Stimulated activated CD8-positive, alpha-beta memory T cell treated with anti-CD3 and anti-CD28 coated beads, Interleukin-15, amount 100 ng/mL, for 48 hours (primary cell): ENCODE data around the gene HS6ST2.

Source experiments
- DNase-seq, 2 donors: peaks; one replicate each; pipeline ENCODE4 v3.0.0-alpha.2; 2020; ENCODE audit warnings: low read depth in 2 of 2

Gene HS6ST2

DNA sequence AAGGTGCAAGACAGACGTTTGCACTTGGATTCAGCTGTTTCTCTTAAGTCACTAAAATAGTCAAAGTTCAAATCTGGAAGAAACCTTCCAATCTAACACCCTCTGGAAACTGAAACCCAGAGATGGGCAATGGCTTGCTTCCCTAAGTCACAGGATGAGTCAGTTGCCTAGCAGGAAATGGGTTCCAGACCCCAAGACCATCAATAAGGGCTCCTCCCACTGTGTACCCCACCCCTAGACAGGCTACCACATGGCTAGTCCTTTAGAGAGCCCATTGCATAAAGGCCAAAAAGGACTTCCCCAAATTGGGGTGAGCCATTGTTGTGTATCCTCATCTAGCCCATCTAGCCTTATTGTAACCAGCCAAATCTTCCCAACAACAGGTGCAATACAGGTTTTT, 216.2 kb downstream of the HS6ST2 start:
- DNase-seq = no peak

GRCh38 chrX:132741689-132742088, 216.7 kb downstream of the HS6ST2 start:
- no peak for DNase-seq

GRCh38 chrX:132740316-132741123, 217.9 kb downstream of the HS6ST2 start:
- no peak for DNase-seq

DNA sequence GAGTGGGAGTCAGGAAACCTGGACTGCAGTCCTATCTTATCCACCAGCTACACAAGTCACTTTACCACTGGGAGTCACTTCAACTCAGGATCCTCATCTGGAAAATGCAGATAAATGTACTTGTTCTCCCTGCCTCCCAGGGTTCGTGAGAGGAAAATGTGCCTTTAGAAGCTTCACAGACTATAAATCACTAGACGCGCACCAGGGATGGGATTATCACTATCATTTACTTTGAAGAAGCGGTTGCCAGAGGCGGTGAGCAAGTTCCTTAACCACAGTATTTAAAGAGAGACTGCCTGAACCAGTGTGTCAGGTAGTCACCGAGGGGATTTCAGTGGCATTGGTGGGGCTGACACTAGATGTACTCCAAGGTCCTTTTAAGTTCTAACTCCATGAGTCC, 219.5 kb downstream of the HS6ST2 start:
- no peak for DNase-seq

DNA sequence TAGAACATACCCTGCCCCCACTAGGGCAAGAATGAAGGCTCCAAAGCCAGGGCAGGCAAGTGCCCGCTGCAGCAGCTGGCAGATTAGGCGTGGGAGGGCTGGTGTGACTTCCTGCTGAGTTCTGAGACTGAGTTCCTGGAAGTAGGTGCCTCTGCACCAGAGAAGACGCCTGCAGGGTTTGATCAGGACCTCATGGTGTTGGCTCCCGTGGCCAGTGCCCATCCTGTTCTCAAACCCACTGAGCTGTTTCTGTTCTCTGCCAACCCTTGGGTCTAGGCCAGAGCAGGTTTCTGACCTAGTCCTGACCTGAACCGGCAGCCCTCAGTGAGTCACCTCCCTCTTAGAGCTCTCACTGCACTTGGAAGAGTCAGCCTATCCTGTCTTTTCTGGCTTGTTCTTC, 220.7 kb downstream of the HS6ST2 start:
- DNase-seq = peak; percentile 22 to 41

- no peak for DNase-seq
Measured at GRCh38 chrX:132732236-132732635, 226.2 kb downstream of the HS6ST2 start.

- DNase-seq = no peak
Measured at GRCh38 chrX:132730726-132731125, 227.7 kb downstream of the HS6ST2 start.

DNA sequence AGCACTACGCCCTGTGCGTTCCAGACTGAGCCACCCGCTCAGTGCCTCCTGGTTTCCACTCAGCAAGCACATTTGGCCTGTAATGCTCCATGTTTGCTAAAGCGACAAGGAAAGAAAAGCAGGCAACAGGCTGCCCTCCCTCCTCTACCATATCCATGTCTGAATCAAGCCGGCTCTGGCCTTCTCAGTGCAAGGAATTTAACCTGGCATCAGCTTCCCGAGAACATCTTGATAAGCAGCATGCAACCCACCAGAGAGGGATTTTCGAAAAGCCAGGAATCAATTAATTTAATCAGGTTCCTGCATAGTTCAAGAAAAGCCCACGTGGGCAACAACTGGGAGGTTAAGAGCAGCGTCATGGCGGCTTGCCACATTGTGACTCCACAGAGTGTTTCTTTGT, 228.2 kb downstream of the HS6ST2 start:
- DNase-seq = no peak

- no peak for DNase-seq
Measured at GRCh38 chrX:132728296-132728695, 230.1 kb downstream of the HS6ST2 start.

DNA sequence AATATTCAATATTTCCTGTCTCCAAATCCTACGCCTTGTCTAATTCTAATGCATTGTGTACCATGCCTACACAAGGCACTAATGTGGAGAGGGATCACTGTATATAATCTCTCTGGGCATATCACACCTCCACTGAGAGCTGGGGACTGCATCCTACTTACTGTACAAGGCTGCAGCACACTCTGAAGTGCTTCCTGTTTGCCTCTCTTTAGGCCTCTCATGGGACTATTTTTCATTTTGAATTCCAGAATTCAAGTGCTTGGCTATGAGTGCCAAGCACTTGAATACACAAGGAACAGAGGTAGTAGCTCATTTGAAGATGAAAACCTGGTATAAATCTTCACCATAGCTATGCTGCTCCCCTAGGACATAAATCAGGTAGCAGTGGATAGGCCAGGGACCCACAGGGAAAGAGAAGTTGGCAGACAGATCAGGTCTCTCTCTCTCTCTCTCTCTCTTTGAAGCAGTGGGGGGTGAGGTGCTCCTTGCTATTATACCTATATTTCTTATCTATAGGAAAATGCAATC, 239.9 kb downstream of the HS6ST2 start:
- DNase-seq = no peak

GRCh38 chrX:132716006-132716405, 242.4 kb downstream of the HS6ST2 start:
- DNase-seq = no peak

- no peak for DNase-seq
Measured at GRCh38 chrX:132714913-132715312, 243.5 kb downstream of the HS6ST2 start.

- no peak for DNase-seq
Measured at GRCh38 chrX:132712350-132712749, 246.1 kb downstream of the HS6ST2 start.

DNA sequence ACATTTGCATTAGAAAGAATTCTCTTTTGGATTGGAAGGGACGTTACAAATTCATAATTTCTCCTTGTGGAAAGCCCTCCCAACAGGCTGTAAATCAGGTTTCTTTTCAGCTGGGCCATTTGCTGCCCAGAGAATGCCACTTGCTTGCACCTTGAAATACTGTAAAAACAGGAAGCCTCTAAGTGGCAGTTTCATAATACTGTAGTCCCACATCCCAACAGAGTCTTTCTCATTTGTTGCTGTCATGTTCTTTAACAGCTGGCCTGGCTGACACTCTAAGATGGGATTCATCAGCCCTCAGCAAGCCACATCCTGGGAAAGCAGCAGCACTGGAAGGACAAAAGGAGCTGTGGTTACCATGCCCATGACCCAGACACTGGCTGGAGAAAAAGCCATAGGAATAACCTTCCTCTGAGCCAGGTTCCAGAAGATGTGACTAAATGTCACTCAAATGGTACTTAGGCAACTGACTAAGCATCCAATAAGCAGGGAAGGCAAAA, 247.7 kb downstream of the HS6ST2 start:
- no peak for DNase-seq

- DNase-seq = no peak
Measured at GRCh38 chrX:132708529-132708928, 249.9 kb downstream of the HS6ST2 start.

- no peak for DNase-seq
Measured at GRCh38 chrX:132704769-132705168, 253.7 kb downstream of the HS6ST2 start.

GRCh38 chrX:132694382-132694781, 264.0 kb downstream of the HS6ST2 start:
- DNase-seq = no peak

DNA sequence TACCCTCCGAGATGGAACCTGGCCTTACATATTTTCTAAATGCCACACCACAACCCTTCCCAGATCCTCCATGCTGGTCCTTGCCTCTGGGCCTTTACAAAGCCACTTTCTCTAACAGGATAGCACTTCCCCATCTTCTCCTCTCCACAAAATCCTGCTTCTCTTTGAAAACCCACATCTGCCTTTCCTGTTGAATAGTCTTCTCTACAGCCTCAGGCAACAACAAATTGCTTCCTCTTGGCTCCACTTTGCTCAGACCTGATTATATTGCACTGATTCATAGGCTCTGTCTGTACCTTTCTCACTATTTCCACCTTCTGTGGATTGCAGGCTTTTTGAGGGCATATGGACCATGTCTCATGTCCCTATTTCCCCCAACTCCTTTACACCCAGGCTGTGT, 265.9 kb downstream of the HS6ST2 start:
- DNase-seq = no peak

DNA sequence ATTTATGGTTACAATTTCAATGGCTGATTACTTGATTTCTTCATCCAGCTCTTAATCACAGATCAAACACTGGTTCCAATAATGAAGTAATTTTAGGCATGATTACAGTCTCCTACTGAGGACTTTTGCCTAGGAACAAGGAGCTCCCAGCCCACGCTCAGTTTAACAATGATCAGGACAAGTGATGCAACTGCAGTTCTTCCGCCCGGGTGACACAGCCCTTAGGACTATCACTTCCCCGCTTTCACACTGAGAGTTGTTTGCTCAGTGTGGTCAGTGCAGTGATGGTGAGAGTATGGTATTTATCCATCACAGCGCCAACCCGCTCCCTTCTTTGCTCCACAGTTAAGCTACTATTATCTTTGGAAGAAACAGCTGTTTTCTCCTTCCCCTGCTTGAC, 266.4 kb downstream of the HS6ST2 start:
- DNase-seq = no peak

DNA sequence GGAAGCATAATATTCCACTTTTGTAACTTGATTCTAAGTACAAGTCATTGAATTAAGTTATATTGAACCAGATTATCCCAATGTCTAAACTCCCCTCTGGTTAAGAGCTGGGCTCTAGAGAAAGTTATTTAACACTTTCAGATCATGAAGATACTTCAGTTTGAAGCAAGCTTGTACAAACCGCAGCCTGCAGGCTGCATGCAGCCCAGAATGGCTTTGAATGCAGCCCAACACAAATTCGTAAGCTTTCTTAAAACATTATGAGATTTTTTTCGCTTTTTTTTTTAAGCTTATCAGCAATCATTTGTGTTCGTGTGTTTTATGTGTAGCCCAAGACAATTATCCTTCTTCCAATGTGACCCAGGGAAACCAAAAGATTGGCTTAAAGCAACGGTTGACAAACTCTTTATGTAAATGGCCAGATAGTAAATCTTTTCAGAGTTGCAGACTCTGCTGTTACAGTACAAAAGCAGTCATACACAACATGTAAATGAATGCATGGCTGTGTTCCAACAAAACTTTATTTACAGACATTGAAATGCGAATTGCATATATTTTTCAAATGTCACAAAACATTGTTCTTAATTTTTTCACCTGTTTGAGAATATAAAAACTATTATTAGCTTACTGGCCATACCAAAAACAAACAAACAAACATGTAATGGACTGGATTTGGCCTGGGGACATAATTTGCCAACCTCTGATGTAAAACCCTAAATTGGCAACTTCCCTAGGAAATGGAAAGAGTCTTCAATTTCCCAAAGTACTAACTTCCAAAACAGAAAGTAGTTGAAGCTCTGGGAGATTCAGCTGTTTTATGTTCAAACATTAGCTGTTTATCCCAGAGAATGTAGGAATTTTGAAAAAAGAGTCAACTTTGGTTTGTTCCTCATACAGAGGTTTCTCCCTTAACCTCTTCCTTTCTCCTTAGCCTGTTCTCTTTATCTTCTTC, 268.5 kb downstream of the HS6ST2 start:
- no peak for DNase-seq

DNA sequence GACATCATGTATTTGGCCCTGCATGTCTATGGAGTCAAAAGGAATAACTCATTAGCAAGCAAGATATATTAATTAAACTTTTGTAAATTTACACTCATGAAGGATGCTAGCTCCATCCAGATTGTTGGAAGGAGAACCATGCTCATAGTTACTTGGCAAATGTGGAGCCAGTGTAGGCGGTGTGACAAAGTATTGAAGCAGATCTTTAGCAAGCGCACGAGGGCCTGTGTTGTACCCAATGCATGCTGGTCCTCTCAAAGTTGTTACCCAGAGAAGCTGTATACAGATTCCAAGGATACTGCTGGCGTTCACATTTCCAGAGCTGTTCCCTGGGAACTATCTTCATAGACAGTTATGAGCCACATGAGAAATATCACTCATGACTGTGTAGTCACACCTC, 273.2 kb downstream of the HS6ST2 start:
- no peak for DNase-seq

DNA sequence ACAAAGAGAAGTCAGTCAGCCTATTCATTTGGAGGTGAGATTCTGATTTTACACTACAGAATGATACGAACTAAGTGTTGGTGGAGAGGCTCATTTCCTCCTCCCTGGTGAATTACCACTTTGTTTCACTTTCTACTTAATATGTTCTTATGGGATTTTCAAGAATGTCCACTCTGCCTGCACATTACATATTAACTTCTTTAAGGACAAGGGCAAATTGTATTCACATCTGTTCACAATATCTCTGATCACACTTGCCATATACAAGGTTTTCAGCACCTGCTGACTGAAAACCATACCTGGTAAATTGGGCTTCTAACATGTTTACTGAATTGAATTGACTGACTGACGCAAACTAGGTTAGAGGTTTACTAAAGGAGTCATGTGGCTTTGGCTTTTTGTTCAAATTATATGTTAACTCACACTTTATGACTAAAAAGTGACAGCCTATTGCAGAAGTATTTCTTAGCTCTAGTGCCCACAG, 281.2 kb downstream of the HS6ST2 start:
- no peak for DNase-seq
